Neural cell (in vitro differentiated cells): ENCODE results near the gene DNAH3.

ENCODE experiments used
- POLR2AphosphoS5 ChIP-seq: IDR thresholded peaks from 2 replicates; pipeline ENCODE4 v1.6.1; 2012
- TAF1 ChIP-seq: IDR thresholded peaks from 2 replicates; pipeline ENCODE4 v1.6.1; 2012; ENCODE audit warnings: low read depth
- TF ChIP-seq, protein P1 (sequence below): fragments of 450-650 bp; IDR thresholded peaks from 2 replicates; pipeline ENCODE4 v1.5.1; 2014; ENCODE audit warnings: antibody characterized with exemption, mild to moderate bottlenecking, moderate library complexity; ENCODE audit not compliant: poor library complexity, severe bottlenecking
- TF ChIP-seq, protein P2 (sequence below): IDR thresholded peaks from 2 replicates; pipeline ENCODE4 v1.6.1; 2012; ENCODE audit warnings: borderline replicate concordance

DNA sequence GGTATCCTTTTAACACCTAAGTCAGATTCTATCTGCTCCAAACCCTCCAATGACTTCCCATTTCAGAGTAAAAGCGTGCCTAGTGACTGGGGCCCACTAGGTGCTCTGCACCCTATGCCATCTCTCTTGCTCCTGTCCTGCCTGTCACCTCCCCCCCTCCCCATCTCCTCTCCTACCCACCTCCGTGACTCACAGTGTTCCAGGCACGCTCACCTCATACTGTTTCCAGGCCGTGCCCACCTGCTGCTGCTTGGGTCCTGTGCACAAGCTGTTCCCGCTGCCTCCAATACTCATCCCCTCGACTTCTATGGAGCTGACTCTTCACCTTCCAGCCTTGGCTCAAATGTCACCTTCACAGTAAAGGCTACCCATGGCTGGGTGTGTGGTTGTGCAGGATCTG is 21.7 kb downstream of the DNAH3 start:
- TF ChIP-seq POLR2AphosphoS5 (no peak), TAF1 (no peak)
- TF ChIP-seq, protein P1, sequence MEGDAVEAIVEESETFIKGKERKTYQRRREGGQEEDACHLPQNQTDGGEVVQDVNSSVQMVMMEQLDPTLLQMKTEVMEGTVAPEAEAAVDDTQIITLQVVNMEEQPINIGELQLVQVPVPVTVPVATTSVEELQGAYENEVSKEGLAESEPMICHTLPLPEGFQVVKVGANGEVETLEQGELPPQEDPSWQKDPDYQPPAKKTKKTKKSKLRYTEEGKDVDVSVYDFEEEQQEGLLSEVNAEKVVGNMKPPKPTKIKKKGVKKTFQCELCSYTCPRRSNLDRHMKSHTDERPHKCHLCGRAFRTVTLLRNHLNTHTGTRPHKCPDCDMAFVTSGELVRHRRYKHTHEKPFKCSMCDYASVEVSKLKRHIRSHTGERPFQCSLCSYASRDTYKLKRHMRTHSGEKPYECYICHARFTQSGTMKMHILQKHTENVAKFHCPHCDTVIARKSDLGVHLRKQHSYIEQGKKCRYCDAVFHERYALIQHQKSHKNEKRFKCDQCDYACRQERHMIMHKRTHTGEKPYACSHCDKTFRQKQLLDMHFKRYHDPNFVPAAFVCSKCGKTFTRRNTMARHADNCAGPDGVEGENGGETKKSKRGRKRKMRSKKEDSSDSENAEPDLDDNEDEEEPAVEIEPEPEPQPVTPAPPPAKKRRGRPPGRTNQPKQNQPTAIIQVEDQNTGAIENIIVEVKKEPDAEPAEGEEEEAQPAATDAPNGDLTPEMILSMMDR, result no peak
- TF ChIP-seq, protein P2, sequence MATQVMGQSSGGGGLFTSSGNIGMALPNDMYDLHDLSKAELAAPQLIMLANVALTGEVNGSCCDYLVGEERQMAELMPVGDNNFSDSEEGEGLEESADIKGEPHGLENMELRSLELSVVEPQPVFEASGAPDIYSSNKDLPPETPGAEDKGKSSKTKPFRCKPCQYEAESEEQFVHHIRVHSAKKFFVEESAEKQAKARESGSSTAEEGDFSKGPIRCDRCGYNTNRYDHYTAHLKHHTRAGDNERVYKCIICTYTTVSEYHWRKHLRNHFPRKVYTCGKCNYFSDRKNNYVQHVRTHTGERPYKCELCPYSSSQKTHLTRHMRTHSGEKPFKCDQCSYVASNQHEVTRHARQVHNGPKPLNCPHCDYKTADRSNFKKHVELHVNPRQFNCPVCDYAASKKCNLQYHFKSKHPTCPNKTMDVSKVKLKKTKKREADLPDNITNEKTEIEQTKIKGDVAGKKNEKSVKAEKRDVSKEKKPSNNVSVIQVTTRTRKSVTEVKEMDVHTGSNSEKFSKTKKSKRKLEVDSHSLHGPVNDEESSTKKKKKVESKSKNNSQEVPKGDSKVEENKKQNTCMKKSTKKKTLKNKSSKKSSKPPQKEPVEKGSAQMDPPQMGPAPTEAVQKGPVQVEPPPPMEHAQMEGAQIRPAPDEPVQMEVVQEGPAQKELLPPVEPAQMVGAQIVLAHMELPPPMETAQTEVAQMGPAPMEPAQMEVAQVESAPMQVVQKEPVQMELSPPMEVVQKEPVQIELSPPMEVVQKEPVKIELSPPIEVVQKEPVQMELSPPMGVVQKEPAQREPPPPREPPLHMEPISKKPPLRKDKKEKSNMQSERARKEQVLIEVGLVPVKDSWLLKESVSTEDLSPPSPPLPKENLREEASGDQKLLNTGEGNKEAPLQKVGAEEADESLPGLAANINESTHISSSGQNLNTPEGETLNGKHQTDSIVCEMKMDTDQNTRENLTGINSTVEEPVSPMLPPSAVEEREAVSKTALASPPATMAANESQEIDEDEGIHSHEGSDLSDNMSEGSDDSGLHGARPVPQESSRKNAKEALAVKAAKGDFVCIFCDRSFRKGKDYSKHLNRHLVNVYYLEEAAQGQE, result no peak
